GM19239 (cell line): Measurements from ENCODE around the gene MRPL49.

Source experiments
- DNase-seq: peaks from one replicate; pipeline ENCODE4 v3.0.0; 2011; ENCODE audit warnings: low spot score; ENCODE audit not compliant: insufficient read length
- FAIRE-seq: peaks from 2 replicates; lab custom pipeline; 2011; peaks lifted over from hg19 to GRCh38; lab: Jason Lieb, UNC

Gene MRPL49

DNA sequence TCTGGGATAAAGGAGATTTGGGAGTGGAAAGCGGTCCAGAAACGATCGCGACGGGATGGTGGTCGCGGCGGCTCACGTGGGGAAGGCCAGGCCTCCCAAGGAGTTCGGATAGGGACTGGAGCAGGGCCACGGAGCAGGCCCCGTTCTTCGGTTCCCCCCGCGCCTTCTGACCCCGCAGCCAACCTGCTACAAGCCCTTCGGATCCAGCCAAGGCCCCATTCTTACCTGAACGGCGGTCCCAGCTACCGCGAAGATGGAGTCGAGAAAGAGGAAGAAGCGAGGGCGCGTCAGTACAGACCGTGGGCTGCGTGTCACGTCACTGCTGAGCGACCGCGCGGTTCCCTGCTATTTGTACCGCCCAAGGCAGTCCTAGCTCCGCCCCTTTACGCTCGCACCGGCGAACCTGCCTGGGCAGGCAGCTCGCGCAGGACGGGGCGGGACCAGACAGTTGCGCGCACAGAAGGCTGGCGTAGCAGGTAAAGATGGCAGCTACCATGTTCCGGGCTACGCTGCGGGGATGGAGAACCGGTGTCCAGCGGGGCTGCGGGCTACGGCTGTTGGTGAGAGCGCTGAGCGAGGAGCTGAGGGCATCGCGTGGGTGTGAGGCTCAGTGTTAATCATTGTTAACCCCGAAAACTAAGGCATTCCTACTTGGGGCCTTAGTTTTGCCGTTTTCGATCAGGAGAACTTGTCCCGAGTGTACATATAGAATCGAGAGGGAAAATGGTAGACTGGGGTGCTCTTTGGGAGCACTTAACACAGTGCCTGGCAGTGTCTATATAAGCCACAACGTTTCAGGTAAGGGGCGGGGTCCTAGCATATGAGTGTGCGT lies at the start of gene MRPL49, which contains the start of gene FAU:
Gene MRPL49 (plus strand): TSS at position 457 of the 832 bp plus-strand sequence. CDS start 26 bp downstream, at position 483.
Gene FAU (minus strand): TSS at position 270 of the 832 bp plus-strand sequence. CDS start 321 bp downstream, outside the sequence.
- FAIRE-seq (peak; percentile 96), DNase-seq (peak; percentile 89)

DNA sequence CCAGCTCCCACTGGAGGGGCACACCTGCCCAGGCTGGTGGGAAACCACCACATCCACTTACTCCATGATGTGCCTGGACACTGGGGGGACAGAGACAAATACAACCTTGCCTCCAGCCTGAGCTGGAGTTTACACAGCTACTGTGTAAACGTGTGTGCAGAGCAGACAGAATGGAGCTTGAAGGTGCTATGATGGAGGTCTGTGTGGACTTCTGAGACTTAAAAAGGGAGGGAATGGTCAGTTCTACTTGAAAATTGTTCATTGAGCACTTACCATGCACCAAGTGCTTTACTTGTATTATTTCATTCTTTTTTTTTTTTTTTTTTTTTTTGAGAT lies 49.5 kb upstream of the MRPL49 start:
- FAIRE-seq (no peak), DNase-seq (no peak)

DNA sequence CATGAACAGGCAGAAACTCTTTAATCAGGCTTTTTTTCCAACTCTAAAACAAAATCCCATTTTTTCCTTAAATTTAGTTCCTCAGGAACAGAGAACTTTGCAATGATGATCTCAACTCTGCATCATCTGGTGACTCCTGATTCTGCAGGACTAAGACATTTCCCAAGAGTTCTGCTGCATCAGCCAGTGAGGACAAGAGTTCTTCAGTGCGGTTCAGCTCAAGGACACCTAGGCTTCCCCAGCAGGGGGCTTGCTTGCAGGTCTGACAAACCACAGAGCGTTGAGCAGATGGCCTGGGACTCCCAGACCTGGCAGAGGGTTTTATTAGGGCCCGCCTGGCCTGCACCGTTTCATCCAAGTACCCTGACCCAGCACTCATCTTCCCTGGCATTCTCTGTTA lies 44.7 kb upstream of the MRPL49 start:
- no peak for FAIRE-seq
- no peak for DNase-seq

DNA sequence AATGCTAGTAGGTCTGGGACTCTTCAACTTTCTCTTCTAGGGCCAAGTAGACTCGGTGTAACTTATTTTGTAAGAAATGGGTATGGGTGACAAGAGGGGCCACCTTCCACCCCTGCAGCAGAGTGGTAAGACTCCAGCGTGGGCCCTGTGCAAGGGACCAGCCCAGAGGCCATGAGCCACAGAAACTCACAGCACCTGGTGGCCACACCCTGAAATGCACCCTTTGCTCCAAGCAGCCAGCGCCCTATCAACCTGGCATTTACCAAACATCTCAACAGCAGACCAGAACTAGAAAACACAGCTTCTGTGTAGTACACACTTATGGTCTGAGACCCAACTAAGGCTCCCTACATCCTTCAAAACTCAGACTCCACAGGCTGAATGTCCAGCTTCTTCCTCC lies 44.0 kb upstream of the MRPL49 start:
- DNase-seq: no peak

DNA sequence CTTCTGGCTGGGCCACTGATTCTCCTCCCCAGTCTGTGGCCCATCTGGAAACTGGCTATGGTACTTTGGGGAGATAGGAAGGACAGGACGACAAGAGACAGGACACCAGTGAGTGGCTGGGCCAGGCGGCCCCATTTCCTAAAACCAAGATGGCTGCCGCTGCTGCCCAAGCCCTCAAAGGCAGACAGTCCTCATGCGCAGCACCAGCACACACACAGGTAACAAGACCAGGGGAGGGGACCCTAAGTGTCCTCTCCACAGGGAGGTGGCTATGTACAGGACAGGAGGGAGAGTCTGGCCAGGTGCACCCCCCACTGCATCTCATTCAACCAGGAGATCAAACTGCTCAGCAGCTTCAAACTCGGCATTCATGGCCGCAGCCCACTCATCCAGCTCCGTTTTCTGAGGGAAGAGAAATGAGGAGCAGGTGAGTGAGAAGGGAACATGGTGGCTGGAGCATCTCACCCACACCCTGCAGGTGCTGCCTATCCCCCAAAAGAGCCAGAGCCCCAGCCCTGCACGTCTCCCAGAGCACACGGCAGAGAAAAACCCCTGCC lies 43.3 kb upstream of the MRPL49 start:
- no peak for FAIRE-seq
- DNase-seq: no peak

More for the DNA sequence above, 44.0 kb upstream of the MRPL49 start:
- FAIRE-seq: peak; percentile 55

DNA sequence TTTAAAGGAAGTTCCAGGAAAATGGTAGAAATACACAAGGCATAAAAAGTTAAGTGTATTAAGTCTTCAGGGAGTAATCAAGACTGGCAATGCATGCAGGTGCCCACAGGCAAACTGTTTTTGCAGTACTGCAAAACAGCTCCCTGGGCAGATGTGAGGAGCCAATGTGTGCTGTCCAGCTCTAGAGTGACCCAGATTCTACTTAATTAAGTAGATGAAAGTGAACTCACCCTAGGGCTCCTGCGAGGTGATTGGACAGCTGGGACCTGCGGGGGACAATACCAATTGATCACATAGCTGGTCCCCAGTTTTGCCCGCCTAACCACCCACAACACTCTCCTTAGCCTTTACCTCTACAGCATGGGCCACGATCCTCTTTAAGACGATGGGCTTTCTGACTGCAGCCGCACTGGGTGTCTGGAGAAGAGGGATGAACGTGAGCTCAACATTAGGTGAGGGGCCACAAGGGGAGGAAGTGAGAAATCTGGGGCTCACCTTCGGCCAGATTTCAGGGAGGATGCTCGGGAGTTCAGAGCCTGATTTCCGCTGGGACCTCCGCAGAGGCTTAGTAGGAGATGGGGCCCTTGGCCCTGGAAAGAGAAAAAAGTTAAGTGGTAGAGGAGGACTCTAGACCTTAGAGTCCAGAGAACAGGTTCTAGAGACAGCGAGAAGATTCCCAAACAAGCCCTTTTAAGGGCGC lies 38.8 kb upstream of the MRPL49 start:
- peak; percentile 44 for FAIRE-seq
- no peak for DNase-seq

DNA sequence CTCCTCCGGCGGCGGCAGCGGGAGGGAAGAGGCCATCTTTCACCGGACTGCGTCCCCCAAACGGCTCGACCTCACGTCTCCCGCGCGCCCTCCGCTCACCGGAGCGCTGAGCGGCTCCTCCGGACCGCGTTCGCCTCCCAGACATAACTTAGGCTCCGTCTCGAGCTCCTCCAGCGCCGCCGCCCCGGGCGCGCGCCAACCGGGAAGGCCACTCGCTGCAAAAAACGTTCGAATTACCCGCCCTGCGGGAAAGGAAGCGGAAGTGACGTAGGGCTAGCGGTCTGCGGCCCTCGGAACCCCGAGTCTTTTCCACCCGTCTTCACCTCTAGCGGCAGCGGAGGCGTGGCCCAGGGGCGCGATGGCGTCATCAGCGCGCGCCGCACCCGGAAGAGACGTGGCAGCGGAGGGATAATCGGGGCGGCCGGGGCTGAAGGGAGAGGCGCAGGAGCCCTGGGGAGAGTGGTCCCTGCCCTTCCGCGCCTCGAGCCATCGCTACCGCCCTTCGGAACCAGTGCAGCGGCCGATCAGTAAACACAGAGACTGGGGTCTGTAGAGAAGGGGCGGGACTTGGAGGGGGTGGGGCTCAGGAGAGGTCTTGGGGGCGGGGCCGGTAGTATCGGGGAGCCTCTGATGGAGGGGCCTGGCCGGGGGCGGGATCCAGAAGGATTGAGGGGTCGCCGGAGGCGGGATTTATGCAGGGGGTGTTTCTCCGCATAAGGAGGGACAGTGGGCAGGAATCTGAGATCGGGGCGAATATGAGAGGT lies 38.1 kb upstream of the MRPL49 start, which contains the start of the genes CDCA5 and ZFPL1:
Gene CDCA5 (minus strand): TSS at position 207 of the 764 bp plus-strand sequence. CDS start 62 bp downstream, at position 145.
Gene ZFPL1 (plus strand): TSS at position 389 of the 764 bp plus-strand sequence. CDS start 477 bp downstream, outside the sequence.
- FAIRE-seq (peak; percentile 98), DNase-seq (peak; percentile 99)

DNA sequence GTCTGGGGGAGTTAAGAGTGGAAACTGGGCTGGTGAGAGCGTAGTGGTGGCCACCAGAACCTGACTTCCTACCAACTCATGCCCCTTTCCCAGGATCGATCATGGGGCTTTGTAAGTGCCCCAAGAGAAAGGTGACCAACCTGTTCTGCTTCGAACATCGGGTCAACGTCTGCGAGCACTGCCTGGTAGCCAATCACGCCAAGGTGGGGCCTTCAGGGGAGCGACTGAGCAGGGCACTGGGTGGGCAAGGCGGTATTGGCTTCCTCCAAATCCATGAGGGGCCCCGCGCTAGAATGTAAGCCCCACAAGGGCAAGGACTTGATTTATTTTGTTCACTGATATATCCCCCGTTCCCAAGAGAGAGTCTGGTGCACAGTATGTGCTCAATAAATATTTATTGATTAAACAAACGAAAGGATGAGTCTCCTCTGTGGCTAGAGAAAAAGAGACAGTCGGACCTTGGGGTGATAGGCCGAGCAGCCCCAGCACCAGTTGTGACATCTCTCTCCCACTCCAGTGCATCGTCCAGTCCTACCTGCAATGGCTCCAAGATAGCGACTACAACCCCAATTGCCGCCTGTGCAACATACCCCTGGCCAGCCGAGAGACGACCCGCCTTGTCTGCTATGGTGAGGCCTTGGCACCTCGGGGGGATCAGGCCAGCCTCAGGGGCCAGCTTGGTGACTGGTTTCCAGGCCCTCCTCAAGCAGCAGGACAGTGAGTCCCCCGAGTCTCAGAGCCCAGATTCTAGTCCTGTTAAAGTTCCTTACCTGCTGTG lies 37.3 kb upstream of the MRPL49 start:
- no peak for FAIRE-seq
- no peak for DNase-seq

DNA sequence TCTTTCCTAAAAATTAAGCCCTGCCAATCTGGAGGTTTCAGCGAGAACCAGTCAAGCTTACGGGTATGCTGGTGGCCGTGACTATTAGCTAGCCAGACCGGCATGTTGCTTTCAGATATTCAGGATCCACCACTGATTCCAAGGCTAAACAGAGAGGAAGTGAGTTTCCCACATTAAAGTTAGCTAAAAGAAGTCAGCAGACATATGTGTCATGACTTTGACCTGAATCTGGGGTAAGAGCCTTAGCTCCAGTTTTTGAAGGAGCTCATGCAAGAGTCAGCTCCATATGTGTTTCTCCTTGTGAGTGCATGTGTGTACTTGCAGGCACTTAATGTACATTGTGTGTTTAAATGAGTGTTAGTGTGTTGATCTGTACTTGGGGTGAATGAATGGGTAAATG lies 36.7 kb upstream of the MRPL49 start:
- DNase-seq (no peak), FAIRE-seq (no peak)

DNA sequence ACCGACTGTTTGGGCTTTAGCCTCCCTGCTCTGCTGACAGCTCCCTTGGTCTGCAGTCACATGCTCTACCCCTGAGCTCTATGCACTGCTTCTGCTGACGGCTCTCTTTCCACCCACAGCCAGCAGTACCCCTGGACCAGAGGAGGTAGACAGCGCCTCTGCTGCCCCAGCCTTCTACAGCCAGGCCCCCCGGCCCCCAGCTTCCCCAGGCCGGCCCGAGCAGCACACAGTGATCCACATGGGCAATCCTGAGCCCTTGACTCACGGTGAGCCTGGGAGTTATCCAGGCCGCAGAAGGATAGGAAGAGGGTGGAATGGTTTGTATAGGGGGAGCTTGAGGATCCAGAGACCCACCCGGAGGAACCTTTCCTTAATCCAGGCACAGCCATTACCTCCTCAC lies 35.3 kb upstream of the MRPL49 start:
- DNase-seq (no peak), FAIRE-seq (no peak)

DNA sequence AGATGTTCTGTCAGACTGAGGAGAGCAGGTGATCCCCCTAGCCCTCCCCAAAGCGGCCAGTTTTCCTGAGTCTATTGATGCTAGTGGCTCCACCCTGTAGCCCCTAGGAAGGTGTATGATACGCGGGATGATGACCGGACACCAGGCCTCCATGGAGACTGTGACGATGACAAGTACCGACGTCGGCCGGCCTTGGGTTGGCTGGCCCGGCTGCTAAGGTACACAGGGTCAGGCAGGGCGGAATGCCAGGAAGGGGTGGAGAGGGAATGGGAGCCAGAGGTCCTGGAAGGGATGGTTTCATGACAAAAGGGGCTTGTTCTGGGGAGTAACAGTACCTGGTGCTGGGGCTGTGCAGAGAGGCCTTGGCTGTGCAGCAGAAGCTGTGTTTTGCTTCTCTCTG lies 34.9 kb upstream of the MRPL49 start:
- DNase-seq: no peak
- no peak for FAIRE-seq

DNA sequence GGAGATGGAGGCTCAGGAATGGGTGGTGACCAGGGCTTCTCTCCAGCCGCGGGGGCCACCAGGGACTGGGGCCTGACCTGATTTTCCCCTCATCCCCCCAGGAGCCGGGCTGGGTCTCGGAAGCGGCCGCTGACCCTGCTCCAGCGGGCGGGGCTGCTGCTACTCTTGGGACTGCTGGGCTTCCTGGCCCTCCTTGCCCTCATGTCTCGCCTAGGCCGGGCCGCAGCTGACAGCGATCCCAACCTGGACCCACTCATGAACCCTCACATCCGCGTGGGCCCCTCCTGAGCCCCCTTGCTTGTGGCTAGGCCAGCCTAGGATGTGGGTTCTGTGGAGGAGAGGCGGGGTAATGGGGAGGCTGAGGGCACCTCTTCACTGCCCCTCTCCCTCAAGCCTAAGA lies 34.3 kb upstream of the MRPL49 start:
- FAIRE-seq (no peak), DNase-seq (no peak)

DNA sequence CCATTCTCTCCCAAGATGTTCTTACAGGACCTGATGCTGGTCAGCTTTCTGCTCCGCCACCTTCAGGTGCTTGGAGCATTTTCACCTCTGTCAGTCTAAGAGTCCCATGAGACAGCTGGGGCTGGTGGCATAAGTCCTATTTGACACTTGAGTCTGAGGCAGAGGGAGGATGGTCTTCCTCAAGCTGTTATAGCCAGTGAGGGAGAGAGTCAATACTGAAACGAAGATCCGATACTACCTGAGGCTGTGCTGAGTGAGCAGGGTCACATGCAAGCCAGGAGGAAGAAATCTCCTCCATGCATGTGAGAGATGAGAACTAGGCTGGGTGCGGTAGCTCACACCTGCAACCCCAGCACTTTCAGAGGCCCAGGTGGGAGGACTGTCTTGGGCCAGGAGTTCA lies 32.5 kb upstream of the MRPL49 start:
- DNase-seq (no peak), FAIRE-seq (no peak)

DNA sequence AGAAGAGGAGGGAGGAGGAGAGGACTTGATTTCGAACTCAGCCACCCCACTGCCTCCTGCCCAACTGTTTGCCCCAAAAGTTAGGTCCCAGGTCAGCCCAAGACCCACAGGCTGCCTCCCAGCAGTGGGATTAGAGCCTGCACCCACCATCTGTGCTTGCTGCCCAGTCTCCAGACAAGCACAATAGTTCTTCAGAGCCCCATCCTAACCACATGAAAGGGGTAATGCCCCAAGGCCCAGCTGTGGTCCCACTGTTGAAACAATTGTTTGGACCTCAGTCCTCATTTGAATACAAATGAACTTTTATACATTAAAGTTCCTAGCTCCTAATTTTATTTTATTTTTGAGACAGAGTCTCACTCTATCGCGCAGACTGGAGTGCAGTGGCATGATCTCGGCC lies 31.5 kb upstream of the MRPL49 start:
- DNase-seq: no peak
- FAIRE-seq: no peak

DNA sequence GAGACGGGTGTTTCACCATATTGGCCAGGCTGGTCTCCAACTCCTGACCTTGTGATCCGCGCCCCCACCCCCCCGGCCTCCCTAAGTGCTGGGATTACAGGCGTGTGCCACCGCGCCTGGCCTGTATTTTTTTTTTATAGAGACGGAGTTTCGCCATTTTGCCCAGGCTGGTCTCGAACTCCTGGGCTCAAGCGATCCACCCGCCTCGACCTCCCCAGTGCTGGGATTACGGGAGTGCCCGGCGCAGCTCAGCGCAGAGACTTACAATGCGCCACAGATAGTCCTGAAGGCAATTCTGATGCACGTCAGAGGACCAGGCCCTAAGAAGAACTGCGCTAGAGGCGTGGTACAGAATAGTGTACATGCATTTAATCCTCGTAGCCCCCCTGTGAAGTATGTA lies 26.7 kb upstream of the MRPL49 start:
- no peak for DNase-seq
- FAIRE-seq: no peak

DNA sequence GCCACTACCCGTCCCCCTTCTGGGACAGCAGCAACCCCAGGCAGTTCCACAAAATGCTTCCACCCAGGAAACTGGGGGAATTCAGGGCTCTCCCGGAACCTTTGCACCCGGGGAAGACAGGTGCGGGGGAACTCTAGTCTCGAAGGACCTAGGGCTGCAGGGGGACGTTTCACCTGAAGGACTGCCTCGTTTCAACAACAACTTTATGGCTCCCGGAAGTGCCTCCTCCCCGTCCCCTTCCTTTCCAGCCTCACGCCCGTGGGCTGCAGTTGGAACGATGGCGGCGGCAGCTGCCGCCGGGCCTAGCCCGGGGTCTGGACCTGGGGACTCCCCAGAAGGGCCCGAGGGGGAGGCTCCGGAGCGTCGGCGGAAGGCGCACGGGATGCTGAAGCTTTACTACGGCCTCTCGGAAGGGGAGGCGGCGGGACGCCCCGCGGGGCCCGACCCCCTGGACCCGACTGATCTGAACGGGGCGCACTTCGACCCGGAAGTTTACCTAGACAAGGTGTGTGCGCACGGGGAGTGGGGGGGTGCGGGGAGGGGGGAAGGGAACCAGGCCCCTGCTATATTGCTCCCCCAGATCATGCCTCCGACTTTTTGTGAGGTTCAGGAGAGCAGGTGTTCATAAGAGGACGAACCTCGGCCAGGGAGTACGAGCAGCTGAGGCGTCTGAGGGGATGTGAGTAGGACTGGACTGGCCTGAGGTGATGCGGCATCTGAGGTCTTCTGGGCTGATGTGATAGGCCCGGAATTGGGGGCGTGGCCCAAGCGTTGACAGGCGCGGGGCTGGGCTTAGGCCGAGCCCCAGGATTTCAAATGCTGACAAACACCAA lies 25.9 kb upstream of the MRPL49 start, which contains the start of gene VPS51:
Gene VPS51 (plus strand): TSS at position 241 of the 833 bp plus-strand sequence. CDS start 37 bp downstream, at position 278.
- DNase-seq: peak; percentile 95
- peak; percentile 94 for FAIRE-seq

DNA sequence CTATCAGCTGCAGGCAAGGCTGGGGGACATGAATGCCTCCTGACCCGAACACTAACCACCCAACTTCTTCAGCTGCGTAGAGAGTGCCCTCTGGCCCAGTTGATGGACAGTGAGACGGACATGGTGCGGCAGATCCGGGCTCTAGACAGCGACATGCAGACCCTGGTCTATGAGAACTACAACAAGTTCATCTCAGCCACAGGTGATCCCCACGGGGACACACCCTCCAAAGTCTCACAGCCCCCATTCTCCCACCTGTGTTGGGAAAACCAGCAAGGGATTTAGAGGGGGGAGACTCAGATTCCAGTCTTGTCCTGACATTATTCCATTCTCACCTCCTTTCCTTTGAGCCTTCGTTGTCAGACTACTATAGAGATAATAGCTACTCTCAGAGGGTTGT lies 25.2 kb upstream of the MRPL49 start:
- FAIRE-seq (no peak), DNase-seq (no peak)

DNA sequence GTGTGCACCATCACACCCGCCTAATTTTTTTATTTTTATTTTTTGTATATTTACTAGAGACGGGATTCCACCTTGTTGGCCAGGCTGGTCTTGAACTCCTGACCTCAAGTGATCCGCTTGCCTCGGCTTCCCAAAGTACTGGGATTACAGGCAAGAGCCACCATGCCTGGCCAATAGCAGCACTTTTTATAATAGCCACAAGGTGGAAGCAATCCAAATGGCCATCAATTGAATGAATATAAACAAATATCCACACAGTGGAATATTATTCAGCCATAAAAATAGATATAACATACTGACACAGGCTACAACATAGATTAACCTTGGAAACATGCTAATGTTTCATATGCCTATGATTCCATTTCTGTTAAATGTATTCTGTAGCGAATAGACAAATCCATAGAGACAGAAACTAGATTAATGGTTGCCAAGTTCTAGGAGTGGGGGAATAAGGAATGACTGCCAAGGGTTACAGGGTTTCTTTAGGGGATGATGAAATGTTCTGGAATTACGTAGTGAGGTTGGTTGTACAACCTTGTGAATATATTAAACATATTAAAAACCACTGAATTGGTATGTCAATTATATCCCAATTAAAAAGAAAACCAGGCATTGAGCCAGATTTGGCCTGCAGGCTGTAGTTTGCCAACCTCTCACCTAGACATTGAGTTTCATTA lies 21.3 kb upstream of the MRPL49 start:
- FAIRE-seq: no peak
- DNase-seq: no peak
